Motor neuron (in vitro differentiated cells): ENCODE data around the gene MAGI2. TPM values are rescaled to one million over a fixed set of nuclear protein-coding genes. Genes with fewer than 3 reads are reported as not detected.

Experiments
- ATAC-seq, 8 experiments: fragments of 200-7000 bp; cut with Tn5 transposase; replicated peaks in 6 of 8; 2 replicates each; pipeline ENCODE4 v1.8.0; 2021; ENCODE audit warnings: mild to moderate bottlenecking in 8 of 8, moderate library complexity in 8 of 8
- H3K27ac ChIP-seq, 2 donors: fragments of 250-450 bp; sonication (Bioruptor Pico); 2 replicates each; pipeline ENCODE4 v1.9.0; 2021; ENCODE audit warnings: antibody characterized with exemption in 2 of 2, mild to moderate bottlenecking in 2 of 2, moderate library complexity in 1 of 2
- H3K4me1 ChIP-seq, 2 donors: fragments of 250-450 bp; sonication (Bioruptor Pico); replicated peaks in 1 of 2; 2 replicates each; pipeline ENCODE4 v1.6.1; 2021; ENCODE audit warnings: antibody characterized with exemption in 2 of 2, mild to moderate bottlenecking in 2 of 2, moderate library complexity in 1 of 2
- H3K4me3 ChIP-seq, 5 donors: fragments of 250-450 bp; sonication (Bioruptor Pico); 2 replicates each; pipeline ENCODE4 v1.9.0; 2021; ENCODE audit warnings: antibody characterized with exemption in 5 of 5, mild to moderate bottlenecking in 5 of 5, moderate library complexity in 4 of 5
- whole genome bisulfite sequencing, 10 experiments: fragments of 450-650 bp; shearing (Covaris generic); methylation state at CpG; one replicate each; pipeline ENCODE4 v1.0.0; 2022; 5-methylcytosine and 5-hydroxymethylcytosine counted together
- in situ Hi-C, 9 experiments: fragments of 400-800 bp; cut with MboI; loops; one replicate each; pipeline ENCODE4 v1.15.0; 2021; ENCODE audit warnings: low sequenced_read_pairs in 9 of 9, low pct_unique_long_range_greater_than_20kb in 2 of 9; ENCODE audit not compliant: unreplicated experiment in 9 of 9
- total RNA-seq, 8 experiments: library from RNA; unstranded; fragments of 300-600 nt; gene quantifications; 2 replicates each; pipeline versions ENCODE4 v1.2.3 to v1.2.4, GENCODE V29; 2022

MAGI2 gene
- total RNA-seq, 8 experiments from 2014 or later = 8.8 to 81.9 (median 28.2) TPM

DNA sequence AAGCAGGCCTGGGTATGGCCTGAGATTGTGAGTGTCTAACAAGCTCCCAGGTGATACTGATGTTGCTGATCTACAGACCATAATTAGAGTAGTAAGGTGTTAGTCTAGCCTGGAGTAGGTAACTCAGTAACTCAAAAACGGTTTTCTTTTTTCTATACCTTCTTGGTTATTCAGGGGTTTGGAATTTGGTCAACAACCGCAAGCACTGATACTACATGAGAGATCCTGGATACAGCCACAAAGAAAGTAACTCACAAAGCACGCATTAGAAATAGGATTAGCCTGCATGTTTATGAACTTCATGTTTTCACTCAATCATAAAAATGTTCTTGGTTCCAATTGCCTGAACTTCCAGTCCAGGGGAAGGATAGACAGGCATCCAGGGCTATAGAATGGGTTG is 803.5 kb downstream of the MAGI2 start:
- ATAC-seq = no peak
- in situ Hi-C loops = no loop called here
- WGBS, 10 experiments = 33 to 100% (median 79%) methylated on average over 1 to 3 of the region's 3 CpGs
- no peak overlapping the region for H3K4me3 ChIP-seq
- H3K4me1 ChIP-seq = no peaks in the 10 kb centered on the region
- H3K27ac ChIP-seq = no peak overlapping the region

DNA sequence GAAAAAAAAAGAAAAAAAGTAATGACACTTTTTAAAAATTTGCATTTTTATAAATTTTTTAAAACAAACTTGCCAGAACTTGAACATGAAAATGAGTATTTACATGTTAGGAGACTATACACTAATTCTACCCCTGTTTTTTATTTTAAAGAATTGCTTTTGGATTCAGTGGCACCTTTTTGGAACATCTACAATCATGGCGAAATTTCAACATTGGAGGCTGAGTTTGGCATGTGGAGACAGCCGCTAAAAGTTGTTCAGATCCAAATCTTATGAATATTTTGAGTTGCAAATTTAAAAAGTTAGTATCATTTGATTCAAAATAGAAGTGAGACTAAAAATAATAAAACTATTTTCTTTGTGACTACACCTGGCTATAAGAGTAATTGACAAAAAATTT is 804.2 kb downstream of the MAGI2 start:
- no peak for ATAC-seq
- Histone ChIP-seq H3K27ac (no peak overlapping the region), H3K4me3 (no peak overlapping the region), H3K4me1 (peaks cover 0 to 3% of the 10 kb centered on the region in 2 donors)
- WGBS, 10 experiments = 58 to 100% (median 94%) methylated on average over 2 of the region's 2 CpGs
- in situ Hi-C loops = no loop called here

DNA sequence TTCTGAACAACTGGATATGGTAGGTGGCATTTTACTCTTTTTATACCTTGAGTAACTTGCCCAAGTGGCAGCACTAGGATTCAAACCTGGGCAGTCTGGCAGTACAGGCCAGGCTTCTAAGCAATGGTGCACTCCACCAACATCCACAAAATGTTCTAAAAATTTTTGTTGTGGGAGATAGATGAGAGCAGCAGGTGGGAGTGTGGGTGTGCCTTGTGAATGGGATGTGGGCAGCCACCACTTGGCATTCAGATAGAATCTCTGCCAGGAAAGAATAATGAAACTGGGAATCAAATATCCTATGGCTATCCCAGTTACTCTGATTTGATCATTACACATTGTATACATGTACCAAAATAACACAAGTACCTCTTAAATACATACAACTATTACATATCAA is 810.7 kb downstream of the MAGI2 start:
- H3K4me1 ChIP-seq = peaks cover 0 to 3% of the 10 kb centered on the region in 2 donors
- H3K27ac ChIP-seq = no peak overlapping the region
- ATAC-seq = no peak
- in situ Hi-C loops = no loop called here
- H3K4me3 ChIP-seq = no peak overlapping the region

- H3K4me3 ChIP-seq = no peak overlapping the region
- no peak overlapping the region for H3K27ac ChIP-seq
- ATAC-seq = no peak
Observed at GRCh38 chr7:78638364-78638763, 815.1 kb downstream of the MAGI2 start.

GRCh38 chr7:78636727-78637126 is 816.7 kb downstream of the MAGI2 start:
- ATAC-seq = peak in 2 of 8 experiments; percentile 35 to 53
- no peak overlapping the region for H3K4me3 ChIP-seq
- 42 to 93% (median 79%) methylated on average over 2 to 6 of the region's 6 CpGs; no CpG with 5 or more reads in 4 of the 10 experiments for WGBS, 10 experiments
- peaks cover 14 to 19% of the 10 kb centered on the region in 2 donors for H3K4me1 ChIP-seq
- H3K27ac ChIP-seq = no peak overlapping the region
- in situ Hi-C loops = no loop called here

More at GRCh38 chr7:78638364-78638763, 815.1 kb downstream of the MAGI2 start:
- H3K4me1 ChIP-seq = peaks cover 14 to 19% of the 10 kb centered on the region in 2 donors
- in situ Hi-C loops = no loop called here

GRCh38 chr7:78635026-78635793 is 818.3 kb downstream of the MAGI2 start:
- in situ Hi-C loops = no loop called here
- Histone ChIP-seq H3K4me1 (peaks cover 14 to 19% of the 10 kb centered on the region in 2 donors), H3K4me3 (no peak overlapping the region), H3K27ac (no peak overlapping the region)
- 13 to 92% (median 70%) methylated on average over 2 to 4 of the region's 4 CpGs for WGBS, 10 experiments
- ATAC-seq = peak in 3 of 8 experiments; percentile 20 to 50 (median 42)

DNA sequence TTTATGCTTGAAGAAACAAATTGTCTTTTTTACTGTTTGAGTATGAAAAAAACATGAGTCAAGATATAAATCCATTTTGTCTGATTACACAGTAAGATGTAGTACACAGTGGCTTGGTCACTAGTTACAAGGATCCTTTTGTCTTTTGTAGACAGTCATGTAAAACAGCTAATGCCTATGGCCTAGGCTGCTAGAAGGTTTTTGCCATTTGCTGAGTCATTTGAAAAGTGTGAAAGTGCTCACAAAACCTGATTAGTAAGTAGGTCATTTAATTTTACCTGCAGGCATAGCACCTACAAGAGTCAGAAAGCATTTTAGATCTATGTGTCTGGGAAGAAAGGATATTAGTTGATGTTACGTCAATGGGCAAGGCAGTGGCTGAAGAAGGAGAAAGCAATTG is 819.4 kb downstream of the MAGI2 start:
- 90 to 100% (median 100%) methylated on average over 1 of the region's 1 CpG; no CpG with 5 or more reads in 2 of the 10 experiments for WGBS, 10 experiments
- ATAC-seq = peak in 2 of 8 experiments; percentile 35 to 43
- peaks cover 14 to 19% of the 10 kb centered on the region in 2 donors for H3K4me1 ChIP-seq
- no peak overlapping the region for H3K27ac ChIP-seq
- in situ Hi-C loops = no loop called here
- H3K4me3 ChIP-seq = no peak overlapping the region

GRCh38 chr7:78620920-78621319 is 832.5 kb downstream of the MAGI2 start:
- ATAC-seq = no peak
- Histone ChIP-seq H3K27ac (no peak overlapping the region), H3K4me1 (no peaks in the 10 kb centered on the region), H3K4me3 (no peak overlapping the region)
- in situ Hi-C loops = no loop called here
- WGBS, 10 experiments = 6 to 100% (median 44%) methylated on average over 1 to 2 of the region's 2 CpGs; no CpG with 5 or more reads in 3 of the 10 experiments

- in situ Hi-C loops = no loop called here
Observed at GRCh38 chr7:78616539-78616938, 836.9 kb downstream of the MAGI2 start.

DNA sequence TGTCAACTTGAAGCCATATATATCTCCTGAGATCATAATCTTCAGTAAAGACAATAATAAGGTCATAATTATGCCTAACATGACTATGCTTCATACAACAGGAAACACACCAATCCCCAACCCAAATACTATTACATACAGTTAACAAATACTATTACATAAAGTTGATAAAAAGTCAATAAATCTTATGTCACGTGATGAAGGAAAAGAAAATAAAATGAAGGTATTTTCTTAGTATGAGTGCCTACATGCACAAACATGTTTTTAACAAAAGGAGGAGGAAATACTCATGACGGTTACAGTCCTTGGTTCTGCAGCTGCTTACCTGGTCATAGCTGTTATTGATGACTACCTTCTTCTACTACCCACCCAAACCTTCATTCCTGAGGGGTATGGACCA is 844.2 kb downstream of the MAGI2 start:
- no peak overlapping the region for H3K4me3 ChIP-seq
- in situ Hi-C loops = no loop called here
- no peak for ATAC-seq
- WGBS, 10 experiments = 44 to 100% (median 88%) methylated on average over 1 to 2 of the region's 2 CpGs; no CpG with 5 or more reads in 3 of the 10 experiments
- H3K27ac ChIP-seq = no peak overlapping the region
- H3K4me1 ChIP-seq = no peaks in the 10 kb centered on the region

More at GRCh38 chr7:78616539-78616938, 836.9 kb downstream of the MAGI2 start:
- Histone ChIP-seq H3K4me1 (no peaks in the 10 kb centered on the region), H3K4me3 (no peak overlapping the region), H3K27ac (no peak overlapping the region)
- ATAC-seq = no peak

DNA sequence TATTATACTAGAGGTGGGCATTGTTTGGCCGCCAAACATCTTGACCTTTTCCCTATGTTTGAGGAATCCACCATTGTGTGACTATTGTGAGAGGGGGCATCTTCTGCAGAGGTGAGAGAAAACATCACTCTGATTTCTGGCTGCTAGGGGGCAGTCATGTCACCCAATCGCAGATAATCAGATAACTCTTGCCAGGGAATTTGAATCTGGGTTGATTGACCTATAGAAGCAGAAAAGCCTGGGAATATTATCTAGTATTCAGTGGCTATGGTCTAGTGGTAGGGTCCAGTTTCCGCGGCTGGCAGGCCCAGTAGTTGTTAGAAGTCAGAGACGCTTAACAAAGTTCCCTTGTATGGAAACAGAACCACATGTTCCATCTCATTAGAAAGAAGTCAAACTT is 846.4 kb downstream of the MAGI2 start:
- 47 to 100% (median 82%) methylated on average over 1 to 5 of the region's 5 CpGs; no CpG with 5 or more reads in 1 of the 10 experiments for WGBS, 10 experiments

DNA sequence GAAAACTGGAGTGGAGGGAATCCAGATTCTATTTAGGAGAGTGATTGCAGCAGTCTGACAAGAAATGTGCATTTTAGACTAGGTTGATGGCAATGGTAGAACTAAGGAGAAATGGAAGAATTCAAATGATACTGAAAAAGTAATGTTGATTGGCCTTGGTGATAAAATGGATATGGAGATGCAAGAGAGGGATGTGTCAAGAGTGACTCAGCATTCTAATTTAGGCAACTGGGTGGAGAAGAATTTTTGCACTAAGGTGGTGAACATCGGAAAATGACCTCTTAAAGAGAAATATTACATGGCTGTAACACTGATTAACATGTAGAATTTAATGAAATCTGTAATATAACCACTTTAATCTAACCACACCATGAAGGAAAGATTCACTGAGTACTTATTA is 848.3 kb downstream of the MAGI2 start:
- 0 to 100% (median 83%) methylated on average over 1 of the region's 1 CpG; no CpG with 5 or more reads in 5 of the 10 experiments for WGBS, 10 experiments
- peak in 3 of 8 experiments; percentile 53 to 94 (median 94) for ATAC-seq
- Histone ChIP-seq H3K4me1 (no peaks in the 10 kb centered on the region), H3K27ac (no peak overlapping the region), H3K4me3 (no peak overlapping the region)
- in situ Hi-C loops = no loop called here

More for the DNA sequence above, 846.4 kb downstream of the MAGI2 start:
- Histone ChIP-seq H3K4me1 (no peaks in the 10 kb centered on the region), H3K27ac (no peak overlapping the region), H3K4me3 (no peak overlapping the region)
- in situ Hi-C loops = no loop called here
- ATAC-seq = no peak

GRCh38 chr7:78601728-78602127 is 851.7 kb downstream of the MAGI2 start:
- H3K4me1 ChIP-seq = no peaks in the 10 kb centered on the region
- in situ Hi-C loops = no loop called here
- no peak overlapping the region for H3K27ac ChIP-seq
- H3K4me3 ChIP-seq = no peak overlapping the region
- 30 to 95% (median 80%) methylated on average over 2 of the region's 2 CpGs; no CpG with 5 or more reads in 5 of the 10 experiments for WGBS, 10 experiments
- ATAC-seq = peak in 2 of 8 experiments; percentile 24 to 31

GRCh38 chr7:78594156-78594555 is 859.3 kb downstream of the MAGI2 start:
- peak in 5 of 8 experiments; percentile 63 to 81 (median 75) for ATAC-seq
- Histone ChIP-seq H3K4me3 (no peak overlapping the region), H3K4me1 (peaks cover 3 to 5% of the 10 kb centered on the region in 2 donors), H3K27ac (no peak overlapping the region)
- WGBS, 10 experiments = 0 to 83% (median 27%) methylated on average over 1 to 3 of the region's 3 CpGs; no CpG with 5 or more reads in 2 of the 10 experiments
- in situ Hi-C loops = loop anchor here in 1 of 9 experiments (25.0 kb wide), 2 partner anchors 318 to 593 kb away; no protein-coding TSS in a partner anchor
